CD14-positive monocyte (primary cell): ENCODE data around the gene GPATCH4. TPM values are rescaled to one million over a fixed set of nuclear protein-coding genes. Genes with fewer than 3 reads are reported as not detected.

Experiments used
- DNase-seq, 3 donors: peaks; one replicate each; pipeline ENCODE4 v3.0.0-alpha.2; 2011 to 2022
- H2AFZ ChIP-seq: 2 replicates; pipeline ENCODE4 v1.6.0; 2012; ENCODE audit warnings: mild to moderate bottlenecking, low read depth, low read length, inconsistent platforms; ENCODE audit not compliant: insufficient read depth, poor library complexity, severe bottlenecking
- H3K27ac ChIP-seq, 2 donors: 1 replicate in 1 of 2; 2 replicates in 1 of 2; pipeline ENCODE4 v1.5.1; 2012 to 2013; ENCODE audit warnings: low read length in 2 of 2, control low read depth in 1 of 2, inconsistent platforms in 1 of 2, low read depth in 1 of 2, mild to moderate bottlenecking in 1 of 2
- H3K27me3 ChIP-seq, 2 donors: one replicate each; pipeline versions ENCODE4 v1.6.0 to v1.6.1; 2011 to 2013; ENCODE audit warnings: low read length in 2 of 2; ENCODE audit not compliant: control insufficient read depth in 2 of 2, insufficient read depth in 2 of 2
- H3K36me3 ChIP-seq, 2 donors: replicated peaks in 1 of 2; 1 replicate in 1 of 2; 2 replicates in 1 of 2; pipeline versions ENCODE4 v1.5.1 to v1.6.1; 2012 to 2013; ENCODE audit warnings: low read length in 2 of 2, control low read depth in 1 of 2, inconsistent platforms in 1 of 2, mild to moderate bottlenecking in 1 of 2; ENCODE audit not compliant: insufficient read depth in 2 of 2, control insufficient read depth in 1 of 2
- H3K4me1 ChIP-seq, 2 donors: 1 replicate in 1 of 2; 2 replicates in 1 of 2; pipeline versions ENCODE4 v1.5.1 to v1.6.1; 2012 to 2013; ENCODE audit warnings: low read length in 2 of 2, control low read depth in 1 of 2, inconsistent platforms in 1 of 2, mild to moderate bottlenecking in 1 of 2, moderate library complexity in 1 of 2; ENCODE audit not compliant: insufficient read depth in 2 of 2, control insufficient read depth in 1 of 2
- H3K4me2 ChIP-seq: replicated peaks from 2 replicates; pipeline ENCODE3; 2012; ENCODE audit warnings: low read length, moderate library complexity, mild to moderate bottlenecking; ENCODE audit not compliant: poor library complexity, severe bottlenecking; ENCODE audit errors: extremely low read depth
- H3K4me3 ChIP-seq, 3 experiments: fragments of 200-600 bp in 1 of 3; sonication (generic) in 1 of 3; replicated peaks in 1 of 3; 1 replicate in 2 of 3; 2 replicates in 1 of 3; pipeline ENCODE4 v1.5.1; 2011 to 2013; ENCODE audit warnings: low read length in 3 of 3, mild to moderate bottlenecking in 3 of 3, control low read depth in 2 of 3, low read depth in 2 of 3, inconsistent platforms in 1 of 3, moderate library complexity in 1 of 3
- H3K79me2 ChIP-seq: 2 replicates; pipeline ENCODE4 v1.6.0; 2012; ENCODE audit warnings: mild to moderate bottlenecking, control low read depth, inconsistent platforms, low read length, moderate library complexity; ENCODE audit not compliant: insufficient read depth
- H3K9ac ChIP-seq: 2 replicates; pipeline ENCODE4 v1.6.0; 2017; ENCODE audit warnings: low read length, mild to moderate bottlenecking; ENCODE audit not compliant: insufficient read depth, poor library complexity, severe bottlenecking
- H3K9me3 ChIP-seq, 2 donors: replicated peaks in 1 of 2; 1 replicate in 1 of 2; 2 replicates in 1 of 2; pipeline versions ENCODE4 v1.5.1 to v1.6.1; 2012 to 2013; ENCODE audit warnings: low read length in 2 of 2, control low read depth in 1 of 2; ENCODE audit not compliant: control insufficient read depth in 1 of 2, insufficient read depth in 1 of 2
- H4K20me1 ChIP-seq: 2 replicates; pipeline ENCODE4 v1.6.0; 2012; ENCODE audit warnings: mild to moderate bottlenecking, low read length, control low read depth, moderate library complexity; ENCODE audit not compliant: insufficient read depth
- H3K27ac Mint-ChIP-seq, 7 donors: one replicate each; pipeline ENCODE4 v1.8.0; 2020; ENCODE audit warnings: mild to moderate bottlenecking in 7 of 7, mixed read lengths in 7 of 7, moderate library complexity in 6 of 7, inconsistent platforms in 2 of 7
- H3K27me3 Mint-ChIP-seq, 3 donors: one replicate each; pipeline ENCODE4 v1.8.0; 2021 to 2022; ENCODE audit warnings: low read depth in 3 of 3, mild to moderate bottlenecking in 3 of 3, mixed read lengths in 3 of 3, moderate library complexity in 3 of 3, inconsistent platforms in 1 of 3
- H3K36me3 Mint-ChIP-seq, 2 donors: one replicate each; pipeline ENCODE4 v1.8.0; 2020; ENCODE audit warnings: mixed read lengths in 2 of 2, inconsistent platforms in 1 of 2, mild to moderate bottlenecking in 1 of 2
- H3K4me1 Mint-ChIP-seq: one replicate; pipeline ENCODE4 v1.8.0; 2020; ENCODE audit warnings: mild to moderate bottlenecking, mixed read lengths
- H3K4me3 Mint-ChIP-seq, 2 donors: one replicate each; pipeline ENCODE4 v1.8.0; 2020; ENCODE audit warnings: mild to moderate bottlenecking in 2 of 2, mixed read lengths in 2 of 2, moderate library complexity in 1 of 2
- H3K9me3 Mint-ChIP-seq, 7 donors: one replicate each; pipeline ENCODE4 v1.8.0; 2020 to 2022; ENCODE audit warnings: mixed read lengths in 7 of 7, mild to moderate bottlenecking in 6 of 7, moderate library complexity in 6 of 7, inconsistent platforms in 2 of 7
- WGBS: methylation state at CpG from one replicate; pipeline ENCODE4 v1.1.5; 2013; ENCODE audit warnings: missing lambda C conversion rate; ENCODE audit not compliant: insufficient coverage; 5-methylcytosine and 5-hydroxymethylcytosine counted together
- intact Hi-C, 2 donors: fragments of 100-400 bp; cut with micrococcal nuclease; formaldehyde crosslinking; loops; one replicate each; pipeline versions ENCODE4 v1.15.0 to v1.15.1; 2023
- polyA plus RNA-seq, 3 donors: library from polyadenylated mRNA; depleted of rRNA in 1 of 3; unstranded in 2 of 3; stranded (reverse) in 1 of 3; fragments of 300-500 nt in 2 of 3; fragments of >200 nt in 1 of 3; fragmentation: Illumina TruSeq in 2 of 3; gene quantifications; 1 replicate in 2 of 3; 2 replicates in 1 of 3; pipeline ENCODE4 v1.2.3, GENCODE V29; 2012 to 2021
- TF ChIP-seq, protein P1 (sequence below): fragments of 200-600 bp; IDR thresholded peaks from one replicate; pipeline ENCODE4 v1.8.0; 2022; ENCODE audit warnings: antibody characterized with exemption, mild to moderate bottlenecking

GPATCH4 gene
- polyA plus RNA-seq, 3 donors = 2.6 to 5.3 (median 4.9) TPM

DNA sequence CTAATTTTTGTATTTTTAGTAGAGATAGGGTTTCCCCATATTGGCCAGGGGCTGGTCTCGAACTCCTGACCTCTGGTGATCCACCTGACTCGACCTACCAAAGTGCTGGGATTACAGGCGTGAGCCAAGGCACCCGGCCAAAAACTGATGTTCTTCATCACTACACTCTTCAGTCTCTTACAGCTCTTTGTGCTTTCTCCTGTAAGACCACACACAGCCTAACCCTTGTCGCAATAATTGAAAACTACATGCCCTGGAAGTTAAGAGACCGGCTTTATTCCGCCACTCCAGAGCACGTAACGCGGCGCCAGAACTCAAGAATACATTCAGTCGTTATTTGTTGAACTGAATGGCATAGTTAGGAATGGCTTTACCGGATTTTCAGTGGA lies 552 bp downstream of the GPATCH4 start:
- H3K27me3 Mint-ChIP-seq = peaks cover 0 to 2% (median 0%) of the 10 kb centered on the region in 3 donors
- Histone ChIP-seq H4K20me1 (no peaks in the 10 kb centered on the region), H3K36me3 (peaks cover 21 to 33% of the 10 kb centered on the region in 2 donors), H3K4me2 (peak overlapping the region; percentile 97), H3K9ac (peak overlapping the region; percentile 54), H3K9me3 (no peaks in the 10 kb centered on the region), H3K27ac (peak overlapping the region in 1 of 2 donors; percentile 68), H3K4me1 (peaks cover 23 to 26% of the 10 kb centered on the region in 2 donors), H3K79me2 (peaks cover 22% of the 10 kb centered on the region), H3K4me3 (peak overlapping the region; percentile 85 to 90 (median 85)), H3K27me3 (no peaks in the 10 kb centered on the region), H2AFZ (peak overlapping the region; percentile 90)
- H3K27ac Mint-ChIP-seq = peak overlapping the region in 5 of 7 donors; percentile 89 to 97 (median 94)
- intact Hi-C loops = loop anchor here (10.0 kb wide), 2 partner anchors 146 to 216 kb away; no protein-coding TSS in a partner anchor
- H3K36me3 Mint-ChIP-seq = peaks cover 29 to 31% of the 10 kb centered on the region in 2 donors
- H3K4me3 Mint-ChIP-seq = peak overlapping the region; percentile 98 to 100
- peaks cover 26% of the 10 kb centered on the region for H3K4me1 Mint-ChIP-seq
- DNase-seq = no peak
- TF ChIP-seq, protein P1, sequence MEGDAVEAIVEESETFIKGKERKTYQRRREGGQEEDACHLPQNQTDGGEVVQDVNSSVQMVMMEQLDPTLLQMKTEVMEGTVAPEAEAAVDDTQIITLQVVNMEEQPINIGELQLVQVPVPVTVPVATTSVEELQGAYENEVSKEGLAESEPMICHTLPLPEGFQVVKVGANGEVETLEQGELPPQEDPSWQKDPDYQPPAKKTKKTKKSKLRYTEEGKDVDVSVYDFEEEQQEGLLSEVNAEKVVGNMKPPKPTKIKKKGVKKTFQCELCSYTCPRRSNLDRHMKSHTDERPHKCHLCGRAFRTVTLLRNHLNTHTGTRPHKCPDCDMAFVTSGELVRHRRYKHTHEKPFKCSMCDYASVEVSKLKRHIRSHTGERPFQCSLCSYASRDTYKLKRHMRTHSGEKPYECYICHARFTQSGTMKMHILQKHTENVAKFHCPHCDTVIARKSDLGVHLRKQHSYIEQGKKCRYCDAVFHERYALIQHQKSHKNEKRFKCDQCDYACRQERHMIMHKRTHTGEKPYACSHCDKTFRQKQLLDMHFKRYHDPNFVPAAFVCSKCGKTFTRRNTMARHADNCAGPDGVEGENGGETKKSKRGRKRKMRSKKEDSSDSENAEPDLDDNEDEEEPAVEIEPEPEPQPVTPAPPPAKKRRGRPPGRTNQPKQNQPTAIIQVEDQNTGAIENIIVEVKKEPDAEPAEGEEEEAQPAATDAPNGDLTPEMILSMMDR = no peak
- no peaks in the 10 kb centered on the region for H3K9me3 Mint-ChIP-seq
- WGBS = 5% methylated on average over 10 of the region's 13 CpGs

DNA sequence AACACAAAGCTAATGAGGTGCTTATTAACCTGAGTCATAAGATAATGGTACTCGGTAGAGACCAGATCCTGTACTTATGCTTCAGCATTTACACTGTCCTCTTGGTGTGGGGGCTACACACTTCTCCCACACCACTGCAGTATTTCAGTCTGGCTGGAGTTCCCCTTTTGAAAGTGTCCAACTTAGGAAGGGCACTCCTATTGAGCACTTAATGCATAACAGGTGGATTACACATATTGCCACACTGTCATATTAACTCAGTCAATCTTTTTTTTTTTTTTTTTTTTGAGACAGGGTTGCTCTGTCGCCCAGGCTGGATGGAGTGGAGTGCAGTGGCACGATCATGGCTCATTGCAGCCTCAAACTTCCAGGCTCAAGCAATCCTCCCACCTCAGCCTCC lies 1.5 kb downstream of the GPATCH4 start:
- DNase-seq = peak; percentile 43 to 66 (median 55)
- Histone ChIP-seq H3K79me2 (peaks cover 22% of the 10 kb centered on the region), H3K36me3 (peaks cover 30 to 42% of the 10 kb centered on the region in 2 donors), H3K27ac (no peak overlapping the region), H2AFZ (no peak overlapping the region), H3K9ac (no peak overlapping the region), H3K4me3 (peak overlapping the region in 1 of 3 experiments; percentile 90), H3K9me3 (no peaks in the 10 kb centered on the region), H3K27me3 (no peaks in the 10 kb centered on the region), H3K4me2 (no peak overlapping the region), H4K20me1 (no peaks in the 10 kb centered on the region), H3K4me1 (peaks cover 23 to 26% of the 10 kb centered on the region in 2 donors)
- Mint-ChIP-seq H3K4me1 (peaks cover 26% of the 10 kb centered on the region), H3K27ac (peak overlapping the region in 2 of 7 donors; percentile 14 to 37), H3K27me3 (peaks cover 0 to 2% (median 2%) of the 10 kb centered on the region in 3 donors), H3K36me3 (peaks cover 38 to 40% of the 10 kb centered on the region in 2 donors), H3K4me3 (no peak overlapping the region), H3K9me3 (no peaks in the 10 kb centered on the region)
- TF ChIP-seq, protein P1 = peak; percentile 57
- intact Hi-C loops = loop anchor here (5.0 to 10.0 kb wide), 3 partner anchors 123 to 215 kb away; no protein-coding TSS in a partner anchor
- WGBS = no CpG with 5 or more reads among the region's 3 CpGs
